H54 (cell line): ENCODE measurements around the gene SNRNP27.

Experiments used
- DNase-seq: peaks from one replicate; pipeline ENCODE4 v3.0.0; 2011; ENCODE audit warnings: low spot score, mixed read lengths; ENCODE audit not compliant: insufficient read length
- FAIRE-seq: peaks from 3 replicates; lab custom pipeline; 2011; peaks lifted over from hg19 to GRCh38; lab: Jason Lieb, UNC
- POLR2A ChIP-seq: IDR thresholded peaks from 2 replicates; pipeline ENCODE4 v1.6.1; 2011; ENCODE audit warnings: low read depth, mild to moderate bottlenecking, low read length

SNRNP27 gene

DNA sequence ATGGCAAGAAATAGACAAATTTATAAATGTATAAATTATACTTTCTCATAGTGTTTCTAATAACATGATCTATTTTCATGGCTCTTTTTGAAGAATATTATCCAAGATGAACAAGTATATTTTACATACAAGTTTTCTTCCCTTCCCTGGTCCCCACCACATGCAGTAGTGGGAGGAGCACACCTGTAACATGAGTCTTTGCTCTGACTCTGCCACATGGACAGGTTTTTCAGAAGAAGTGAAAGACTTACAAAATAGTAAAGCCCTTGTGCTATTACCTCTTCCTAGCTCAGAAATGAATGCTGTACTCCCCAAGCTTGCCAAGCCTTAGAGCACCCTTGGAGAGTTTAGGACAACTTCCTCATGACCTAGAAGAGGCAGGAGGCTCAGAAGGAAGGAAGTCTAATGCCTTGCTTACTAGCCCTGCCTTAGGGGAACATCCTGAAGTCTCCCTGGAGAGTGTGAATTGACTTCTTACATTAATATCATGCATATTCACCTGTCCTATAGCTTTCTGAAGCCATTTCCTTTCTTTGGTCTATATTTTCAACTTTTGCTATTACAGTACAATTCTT lies 39.6 kb downstream of the SNRNP27 start:
- no peak for FAIRE-seq
- no peak for DNase-seq
- TF ChIP-seq POLR2A, result no peak

DNA sequence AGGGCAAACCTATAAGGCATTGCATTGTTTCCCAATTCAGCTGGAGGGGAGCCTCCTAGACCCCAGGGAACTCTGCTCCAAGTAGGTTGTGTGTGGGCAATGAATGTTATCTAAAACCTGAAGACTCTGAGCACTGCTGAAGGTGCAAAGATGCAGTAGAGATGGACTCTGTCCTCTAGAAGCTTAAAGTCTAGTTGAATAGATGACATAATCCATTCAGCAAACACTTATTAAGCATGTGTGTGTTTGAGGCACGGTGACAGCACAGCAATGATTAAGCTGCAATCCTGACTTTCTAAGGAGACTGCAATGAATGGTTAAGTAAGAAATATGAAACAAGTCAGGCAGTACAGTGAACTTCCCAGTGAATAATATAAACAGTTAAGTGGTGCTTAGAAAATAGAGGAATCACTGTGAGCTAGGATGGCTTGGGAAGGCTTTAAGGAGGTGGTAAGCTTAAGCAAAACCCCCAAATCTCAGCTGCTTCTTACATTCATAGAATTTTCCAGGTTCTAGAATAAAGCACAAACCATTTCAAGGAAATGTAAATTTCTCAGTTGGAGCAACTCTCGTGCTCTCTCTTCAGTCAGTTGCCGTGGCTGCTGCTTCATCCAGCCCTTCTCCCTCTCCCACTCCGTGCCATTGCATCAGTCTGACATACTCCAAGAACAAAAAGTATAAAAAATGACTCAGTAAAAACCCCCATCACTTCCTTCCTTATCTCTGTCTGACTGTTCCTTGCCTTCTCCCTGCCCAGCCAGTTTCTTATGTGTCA lies 40.3 kb downstream of the SNRNP27 start:
- peak; percentile 41 for FAIRE-seq
- TF ChIP-seq POLR2A, result no peak
- DNase-seq, result no peak

DNA sequence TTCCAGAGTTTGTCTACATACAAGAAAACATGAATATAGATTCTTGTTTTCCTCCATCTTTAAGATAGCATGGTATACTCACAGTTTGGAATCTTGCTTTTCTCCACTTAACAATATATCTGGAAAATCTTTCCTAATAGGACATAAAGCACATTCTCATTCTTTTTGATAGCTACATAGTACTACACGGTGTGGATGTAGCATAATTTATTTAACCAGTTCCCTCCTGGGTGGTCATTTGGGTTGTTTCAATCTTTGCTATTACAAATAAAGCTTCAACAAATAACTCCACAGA lies 40.8 kb downstream of the SNRNP27 start:
- DNase-seq (no peak), FAIRE-seq (no peak)
- TF ChIP-seq POLR2A, result no peak

DNA sequence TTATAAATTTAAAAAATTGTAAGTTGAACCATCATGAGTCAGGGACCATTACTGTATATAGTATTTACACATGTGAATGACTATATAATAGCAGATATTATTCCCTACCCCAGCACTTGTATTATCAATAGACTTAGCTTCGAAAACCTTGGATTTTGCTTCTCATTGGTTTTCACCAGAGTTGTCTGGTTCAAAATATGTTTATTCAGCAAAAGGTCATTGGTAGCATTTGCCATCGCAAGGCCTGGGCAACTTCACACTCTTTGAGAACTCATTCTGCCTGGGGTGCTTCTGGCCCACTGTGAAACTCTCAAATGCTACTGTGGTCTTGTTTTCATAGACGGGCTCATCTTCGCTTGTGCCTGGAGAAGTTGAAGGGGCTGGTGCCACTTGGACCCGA lies 41.3 kb downstream of the SNRNP27 start:
- no peak for TF ChIP-seq POLR2A
- FAIRE-seq, result no peak
- DNase-seq, result no peak

DNA sequence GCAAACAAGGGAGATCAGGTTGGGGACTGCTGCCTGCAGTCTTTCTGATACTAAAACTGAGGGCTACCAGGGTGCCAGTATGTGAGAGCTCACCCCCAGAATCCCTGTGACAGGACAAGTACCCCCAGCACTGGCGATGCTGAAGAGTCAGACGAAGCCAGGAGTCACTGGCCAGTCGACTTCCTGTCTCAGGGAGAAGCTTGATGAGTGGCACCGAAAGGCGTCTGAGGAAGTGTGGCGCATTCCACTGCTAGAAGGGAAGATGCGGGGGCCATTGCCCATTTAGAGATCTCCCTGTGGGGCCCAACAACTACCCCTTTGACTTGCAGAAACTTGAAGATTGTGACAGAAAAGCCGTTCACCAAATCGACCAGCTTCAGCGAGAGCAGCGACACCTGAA lies 43.1 kb downstream of the SNRNP27 start:
- DNase-seq, result no peak
- FAIRE-seq, result no peak
- no peak for TF ChIP-seq POLR2A

DNA sequence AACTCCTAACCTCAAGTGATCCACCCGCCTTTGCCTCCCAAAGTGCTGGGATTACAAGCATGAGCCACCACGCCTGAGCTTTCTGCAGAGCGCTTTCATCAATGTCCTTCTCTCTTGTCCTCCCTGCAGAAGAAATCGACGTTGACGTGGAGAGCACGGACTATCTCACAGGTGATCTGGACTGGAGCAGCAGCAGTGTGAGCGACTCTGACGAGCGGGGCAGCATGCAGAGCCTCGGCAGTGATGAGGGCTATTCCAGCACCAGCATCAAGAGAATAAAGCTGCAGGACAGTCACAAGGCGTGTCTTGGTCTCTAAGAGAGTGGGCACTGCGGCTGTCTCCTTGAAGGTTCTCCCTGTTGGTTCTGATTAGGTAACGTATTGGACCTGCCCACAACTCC lies 44.2 kb downstream of the SNRNP27 start:
- DNase-seq (no peak), FAIRE-seq (no peak)
- no peak for TF ChIP-seq POLR2A

DNA sequence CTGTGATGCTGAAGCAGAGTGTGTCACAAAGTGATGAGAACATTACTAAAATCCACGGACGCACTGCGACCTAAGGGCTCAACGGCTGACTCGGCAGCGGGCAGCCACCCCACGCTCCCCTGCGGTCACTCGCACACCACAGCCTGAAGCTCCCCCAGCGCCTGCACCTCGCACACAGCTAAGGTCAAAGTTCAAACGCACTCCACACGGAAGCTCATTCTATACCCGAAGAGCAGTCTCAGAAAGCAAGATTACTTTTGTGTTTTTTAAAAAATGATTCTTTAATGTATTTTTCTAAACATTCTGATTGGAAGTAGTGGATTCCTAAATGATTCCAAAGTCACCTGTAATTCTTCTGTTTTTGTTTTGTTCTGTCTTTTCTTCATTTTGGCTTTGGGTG lies 46.0 kb downstream of the SNRNP27 start:
- FAIRE-seq, result no peak
- no peak for TF ChIP-seq POLR2A

DNA sequence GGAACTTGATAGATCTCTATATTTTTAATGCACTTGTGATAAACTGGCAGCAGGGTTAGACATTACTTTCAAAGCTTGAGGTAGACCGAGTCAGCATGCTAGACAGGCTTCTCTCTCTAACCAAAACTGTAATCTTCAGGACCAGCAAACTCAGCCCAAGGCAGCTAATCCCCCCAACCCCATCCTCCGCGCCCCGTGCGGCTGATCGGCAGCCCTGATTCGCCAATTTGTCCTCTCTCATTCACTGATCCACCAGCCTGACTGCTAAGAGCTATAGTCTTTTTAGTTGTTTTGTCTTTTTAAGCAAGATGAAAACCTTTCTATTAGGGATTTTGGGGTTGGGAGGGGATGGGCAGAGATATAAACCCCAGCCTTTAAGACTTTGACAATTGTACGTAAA lies 46.9 kb downstream of the SNRNP27 start:
- no peak for DNase-seq
- no peak for FAIRE-seq
- TF ChIP-seq POLR2A, result no peak

More for the DNA sequence above, 46.0 kb downstream of the SNRNP27 start:
- no peak for DNase-seq

DNA sequence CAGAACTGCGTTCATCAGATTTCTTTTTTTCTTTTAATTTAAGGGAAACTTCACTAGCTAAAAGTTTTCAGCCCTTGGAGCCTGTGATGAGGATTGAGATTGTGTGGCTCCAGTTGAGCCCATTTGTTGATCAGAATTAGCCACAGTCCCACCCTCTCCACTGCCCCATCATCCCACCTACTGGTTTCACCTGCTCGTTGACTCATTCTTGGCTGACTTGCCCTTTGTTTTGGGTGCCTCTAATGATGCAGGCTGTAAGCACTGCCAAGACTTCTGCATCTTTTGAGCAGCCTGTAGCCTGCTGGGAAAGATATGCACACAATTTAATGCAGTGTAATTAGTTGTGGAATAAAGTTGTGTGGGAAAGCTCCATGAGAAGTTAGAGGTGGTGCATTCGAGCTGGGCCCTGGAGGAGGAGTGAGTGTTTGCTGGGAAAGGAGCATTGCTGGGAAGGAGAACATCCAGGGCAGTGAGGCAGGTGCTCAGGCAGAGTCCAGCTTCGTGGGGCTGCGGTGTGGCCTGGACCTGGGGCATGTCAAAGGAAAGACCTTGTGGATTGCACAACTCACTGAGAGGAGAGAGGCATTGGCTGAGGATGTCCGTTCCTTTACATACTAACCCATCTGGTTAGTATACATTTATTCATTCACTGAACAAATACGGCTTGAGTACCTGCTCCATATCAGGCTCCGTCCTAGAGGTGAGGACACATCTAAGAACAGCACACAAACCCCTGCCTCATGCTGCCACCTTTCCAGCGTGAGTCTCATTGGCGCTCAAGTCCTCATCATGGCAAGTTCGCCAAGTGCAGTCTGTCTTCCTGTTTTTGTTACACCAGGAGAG lies 49.5 kb downstream of the SNRNP27 start:
- TF ChIP-seq POLR2A, result no peak
- FAIRE-seq (no peak), DNase-seq (no peak)

DNA sequence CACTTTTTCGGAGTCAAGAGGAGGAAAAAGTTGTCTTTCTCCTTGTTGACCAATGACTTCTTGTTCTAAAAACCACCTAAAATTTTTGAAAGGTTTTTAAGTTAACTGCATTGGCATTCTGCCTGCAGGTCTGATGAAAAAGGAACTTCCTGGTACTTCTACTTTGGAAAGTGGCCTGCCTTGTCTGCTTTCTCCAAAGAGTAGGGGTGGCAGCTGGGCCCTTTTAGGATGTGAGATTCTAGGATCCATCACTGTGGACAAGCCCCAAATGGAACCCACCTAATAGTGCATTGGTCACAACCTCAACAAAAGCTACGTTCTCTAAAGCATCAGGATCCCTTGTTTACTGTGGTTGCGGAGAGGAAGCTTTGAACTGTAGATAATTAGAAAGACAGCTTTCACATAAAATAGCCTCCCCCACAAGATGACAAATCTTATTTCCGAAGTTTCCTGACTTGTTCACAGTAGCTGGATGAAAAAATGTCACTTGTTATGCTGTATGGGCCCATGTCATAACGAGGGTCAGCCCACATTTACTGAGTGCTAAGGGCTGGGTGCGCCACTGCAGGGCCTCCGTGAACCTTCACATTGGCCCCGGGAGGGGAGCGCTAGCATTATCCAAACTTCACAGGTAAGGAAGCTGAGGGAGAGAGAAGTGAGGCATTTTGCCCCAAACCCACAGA lies 50.2 kb downstream of the SNRNP27 start:
- TF ChIP-seq POLR2A, result no peak
- DNase-seq (no peak), FAIRE-seq (no peak)

DNA sequence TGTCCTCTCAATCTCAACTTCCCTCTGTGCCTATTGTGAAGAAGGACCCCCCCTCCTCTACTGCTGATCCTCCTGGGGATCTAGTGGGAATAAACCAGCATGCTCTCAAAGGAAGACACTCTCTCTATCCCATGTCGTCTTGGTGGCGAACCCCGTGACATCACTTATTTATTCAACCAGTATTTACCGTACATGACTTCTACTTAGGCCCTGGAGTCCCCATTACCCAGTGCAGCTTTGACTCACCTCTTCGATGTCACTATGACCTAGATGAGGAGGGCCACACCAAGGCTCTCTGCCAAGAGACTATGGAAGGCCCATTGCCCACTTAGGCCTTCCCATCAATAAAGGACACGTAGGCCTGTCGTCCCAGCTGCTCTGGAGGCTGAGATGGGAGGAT lies 51.0 kb downstream of the SNRNP27 start:
- no peak for TF ChIP-seq POLR2A
- FAIRE-seq (no peak), DNase-seq (no peak)

DNA sequence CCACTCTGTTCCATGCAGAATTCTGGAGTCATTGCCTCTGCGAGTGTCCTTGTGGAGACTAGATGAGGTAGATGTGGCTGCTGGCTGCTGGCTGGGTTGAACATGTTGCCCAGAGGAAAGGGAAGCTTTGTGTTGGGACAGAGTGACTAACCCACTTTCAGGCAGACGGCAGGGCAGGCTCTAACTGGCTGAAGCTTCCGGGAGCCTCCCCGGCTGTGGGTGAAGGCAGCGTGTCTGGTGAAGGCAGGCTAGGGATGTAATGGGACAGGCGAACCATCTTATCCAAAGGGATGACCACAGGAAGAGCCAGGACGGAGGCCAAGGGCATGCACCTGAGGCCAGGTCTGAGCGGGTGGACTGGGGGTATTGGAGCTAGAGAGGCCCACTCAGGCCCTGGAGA lies 51.7 kb downstream of the SNRNP27 start:
- TF ChIP-seq POLR2A, result no peak
- DNase-seq (no peak), FAIRE-seq (no peak)

DNA sequence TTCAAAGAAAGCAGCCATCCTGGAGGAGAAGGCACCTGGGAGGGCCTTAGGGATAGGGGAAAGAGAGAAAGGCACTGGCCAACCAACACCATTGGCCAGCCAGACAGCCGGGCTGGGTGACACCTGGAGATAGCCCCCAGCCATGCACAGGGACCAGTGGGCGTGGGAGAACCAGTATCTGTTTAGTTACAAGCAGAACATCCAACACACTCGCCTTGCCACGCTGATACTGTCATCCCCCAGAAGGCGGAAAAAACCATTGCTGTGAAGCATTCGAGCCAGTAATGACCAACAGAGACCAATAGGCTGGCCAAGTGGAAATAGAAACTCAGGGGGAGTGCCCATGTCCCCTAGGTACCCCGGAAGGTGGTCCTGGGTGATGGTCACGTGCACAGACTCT lies 52.2 kb downstream of the SNRNP27 start:
- DNase-seq (no peak), FAIRE-seq (no peak)

More for the DNA sequence above, 52.2 kb downstream of the SNRNP27 start:
- TF ChIP-seq POLR2A, result no peak
